OCI-LY7 (cell line): ENCODE measurements around the gene NES. TPM values are rescaled to one million over a fixed set of nuclear protein-coding genes. Genes with fewer than 3 reads are reported as not detected.

Experiments used
- BruUV-seq: library from RNA; stranded (reverse); fragments of 400-500 nt; replicated peaks from 2 replicates; lab custom pipeline; 2021; lab: Mats Ljungman, UMichigan
- CTCF ChIA-PET: fragments of 300-600 bp; sonication (Branson Sonifier 250); formaldehyde crosslinking; loops from one replicate; lab custom pipeline; 2022; ENCODE audit warnings: antibody characterized with exemption; ENCODE audit not compliant: unreplicated experiment; lab: Charles Lee
- POLR2A ChIA-PET: fragments of 300-600 bp; sonication (Branson Sonifier 250); formaldehyde crosslinking; loops from one replicate; lab custom pipeline; 2022; ENCODE audit warnings: antibody characterized with exemption; lab: Charles Lee
- DNase-seq: peaks from one replicate; pipeline ENCODE4 v3.0.0-alpha.2; 2015; ENCODE audit warnings: low spot score
- H2AFZ ChIP-seq: fragments of 200-600 bp; sonication (generic), shearing (Covaris generic); 2 replicates; pipeline ENCODE4 v1.6.1; 2014; ENCODE audit warnings: mild to moderate bottlenecking, antibody characterized with exemption, low read length, moderate library complexity
- H3K27ac ChIP-seq: fragments of 200-600 bp; sonication (generic); 2 replicates; pipeline ENCODE4 v1.5.1; 2014; ENCODE audit warnings: mixed run types, low read depth, mild to moderate bottlenecking, moderate library complexity, low read length, inconsistent platforms; ENCODE audit not compliant: poor library complexity, severe bottlenecking
- H3K36me3 ChIP-seq: fragments of 200-600 bp; sonication (generic); 2 replicates; pipeline ENCODE4 v1.6.1; 2014; ENCODE audit warnings: mild to moderate bottlenecking, antibody characterized with exemption, low read length, moderate library complexity, mixed read lengths; ENCODE audit not compliant: insufficient read depth
- H3K4me1 ChIP-seq: fragments of 200-600 bp; sonication (generic); 2 replicates; pipeline ENCODE4 v1.5.1; 2014; ENCODE audit warnings: mild to moderate bottlenecking, low read length; ENCODE audit not compliant: insufficient read depth, poor library complexity, severe bottlenecking
- H3K4me2 ChIP-seq: fragments of 200-600 bp; sonication (generic); 2 replicates; pipeline ENCODE4 v1.6.1; 2014; ENCODE audit warnings: mild to moderate bottlenecking, low read length
- H3K4me3 ChIP-seq: fragments of 200-600 bp; sonication (generic); 2 replicates; pipeline ENCODE4 v1.5.1; 2014; ENCODE audit warnings: mild to moderate bottlenecking, low read depth, low read length; ENCODE audit not compliant: poor library complexity, severe bottlenecking
- H3K79me2 ChIP-seq: fragments of 200-600 bp; sonication (generic); 2 replicates; pipeline ENCODE4 v1.6.1; 2016; ENCODE audit warnings: low read depth, mild to moderate bottlenecking, low read length, moderate library complexity, mixed read lengths; ENCODE audit not compliant: insufficient read depth
- H3K9me2 ChIP-seq: fragments of 200-600 bp; sonication (generic); 2 replicates; pipeline ENCODE4 v1.6.1; 2016; ENCODE audit warnings: mild to moderate bottlenecking, low read length, mixed read lengths; ENCODE audit not compliant: insufficient read depth
- H3K9me3 ChIP-seq: fragments of 200-600 bp; sonication (generic); 2 replicates; pipeline ENCODE4 v1.6.1; 2014; ENCODE audit warnings: mild to moderate bottlenecking, mixed run types, low read length, mixed read lengths
- H4K20me1 ChIP-seq: fragments of 200-600 bp; sonication (generic); 2 replicates; pipeline ENCODE4 v1.6.1; 2014; ENCODE audit warnings: mild to moderate bottlenecking, antibody characterized with exemption, low read length, moderate library complexity, mixed read lengths; ENCODE audit not compliant: insufficient read depth
- EZH2phosphoT487 ChIP-seq: fragments of 200-600 bp; sonication (generic); IDR thresholded peaks from 2 replicates; pipeline ENCODE4 v1.6.1; 2018; ENCODE audit warnings: low read depth, borderline replicate concordance, mild to moderate bottlenecking, mixed run types, antibody characterized with exemption, low read length, moderate library complexity, mixed read lengths
- intact Hi-C: fragments of 100-400 bp; cut with micrococcal nuclease; formaldehyde crosslinking; loops from one replicate; pipeline ENCODE4 v1.10.0; 2022; ENCODE audit not compliant: unreplicated experiment
- total RNA-seq, 2 experiments: library from RNA; depleted of rRNA in 1 of 2; stranded (reverse); fragments of >200 nt in 1 of 2; shearing (Covaris generic) in 1 of 2; gene quantifications; 2 replicates each; pipeline ENCODE4 v1.2.3, GENCODE V29; 2014 to 2022
- TF ChIP-seq, protein P1 (sequence below): fragments of 200-600 bp; sonication (generic); conservative IDR thresholded peaks from 2 replicates; pipeline ENCODE4 v1.5.1; 2014; ENCODE audit warnings: mild to moderate bottlenecking, antibody characterized with exemption, low read length, moderate library complexity, mixed read lengths

NES gene
- total RNA-seq, 2 experiments from 2014 or later, result not detected

DNA sequence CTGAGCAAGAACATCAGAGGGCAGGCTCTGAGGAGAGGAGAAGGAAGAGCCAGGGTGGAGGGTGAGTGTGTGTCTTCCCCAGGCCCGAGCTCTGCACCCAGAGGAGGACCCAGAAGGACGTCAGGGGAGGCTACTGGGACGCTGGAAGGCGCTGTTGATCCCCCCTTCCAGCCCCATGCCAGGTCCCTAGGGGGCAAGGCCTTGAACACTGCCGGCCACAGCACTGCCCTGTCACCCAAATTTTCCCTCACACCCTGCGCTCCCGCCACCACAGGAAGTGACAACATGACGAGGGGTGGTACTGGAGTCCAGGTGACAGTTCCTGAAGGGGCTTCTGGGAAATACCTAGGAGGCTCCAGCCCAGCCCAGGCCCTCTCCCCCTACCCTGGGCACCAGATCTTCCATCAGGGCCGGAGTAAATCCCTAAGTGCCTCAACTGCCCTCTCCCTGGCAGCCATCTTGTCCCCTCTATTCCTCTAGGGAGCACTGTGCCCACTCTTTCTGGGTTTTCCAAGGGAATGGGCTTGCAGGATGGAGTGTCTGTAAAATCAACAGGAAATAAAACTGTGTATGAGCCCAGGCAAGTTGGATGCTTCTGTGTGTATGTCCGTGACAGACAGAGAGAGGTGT is 18.1 kb downstream of the NES start:
- H4K20me1 ChIP-seq, result no peaks in the 10 kb centered on the region
- POLR2A ChIA-PET, result interaction anchor here (0.5 to 0.9 kb wide), 3 partner anchors 32 to 201 kb away, joined by 3 to 11 read pairs (median 4); no protein-coding TSS in a partner anchor
- DNase-seq, result no peak
- no peaks in the 10 kb centered on the region for H3K36me3 ChIP-seq
- TF ChIP-seq, protein P1, sequence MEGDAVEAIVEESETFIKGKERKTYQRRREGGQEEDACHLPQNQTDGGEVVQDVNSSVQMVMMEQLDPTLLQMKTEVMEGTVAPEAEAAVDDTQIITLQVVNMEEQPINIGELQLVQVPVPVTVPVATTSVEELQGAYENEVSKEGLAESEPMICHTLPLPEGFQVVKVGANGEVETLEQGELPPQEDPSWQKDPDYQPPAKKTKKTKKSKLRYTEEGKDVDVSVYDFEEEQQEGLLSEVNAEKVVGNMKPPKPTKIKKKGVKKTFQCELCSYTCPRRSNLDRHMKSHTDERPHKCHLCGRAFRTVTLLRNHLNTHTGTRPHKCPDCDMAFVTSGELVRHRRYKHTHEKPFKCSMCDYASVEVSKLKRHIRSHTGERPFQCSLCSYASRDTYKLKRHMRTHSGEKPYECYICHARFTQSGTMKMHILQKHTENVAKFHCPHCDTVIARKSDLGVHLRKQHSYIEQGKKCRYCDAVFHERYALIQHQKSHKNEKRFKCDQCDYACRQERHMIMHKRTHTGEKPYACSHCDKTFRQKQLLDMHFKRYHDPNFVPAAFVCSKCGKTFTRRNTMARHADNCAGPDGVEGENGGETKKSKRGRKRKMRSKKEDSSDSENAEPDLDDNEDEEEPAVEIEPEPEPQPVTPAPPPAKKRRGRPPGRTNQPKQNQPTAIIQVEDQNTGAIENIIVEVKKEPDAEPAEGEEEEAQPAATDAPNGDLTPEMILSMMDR, result no peak
- no peak for TF ChIP-seq EZH2phosphoT487
- no peaks in the 10 kb centered on the region for H3K9me3 ChIP-seq
- intact Hi-C loops, result no loop called here
- peaks cover 51% of the 10 kb centered on the region for H3K4me1 ChIP-seq
- no peaks in the 10 kb centered on the region for H3K9me2 ChIP-seq
- no peak overlapping the region for H3K27ac ChIP-seq
- CTCF ChIA-PET, result interaction anchor here (0.6 to 1.9 kb wide), 3 partner anchors 32 to 219 kb away, joined by 3 to 12 read pairs (median 7); no protein-coding TSS in a partner anchor
- no TSS peak for BruUV-seq
- H3K4me2 ChIP-seq, result no peak overlapping the region
- no peak overlapping the region for H2AFZ ChIP-seq
- no peak overlapping the region for H3K4me3 ChIP-seq
- no peaks in the 10 kb centered on the region for H3K79me2 ChIP-seq

- BruUV-seq, result no TSS peak
- no peaks in the 10 kb centered on the region for H4K20me1 ChIP-seq
- POLR2A ChIA-PET, result interaction anchor here (0.8 to 1.5 kb wide), 2 partner anchors 20 to 294 kb away, joined by 3 read pairs; no protein-coding TSS in a partner anchor
These were observed 18.7 kb downstream of the NES start for GRCh38 chr1:156658496-156658895.

More at GRCh38 chr1:156658496-156658895, 18.7 kb downstream of the NES start:
- intact Hi-C loops, result no loop called here
- Histone ChIP-seq H2AFZ (no peak overlapping the region), H3K9me2 (no peaks in the 10 kb centered on the region), H3K4me3 (no peak overlapping the region), H3K9me3 (no peaks in the 10 kb centered on the region), H3K4me1 (peaks cover 46% of the 10 kb centered on the region), H3K4me2 (no peak overlapping the region), H3K79me2 (no peaks in the 10 kb centered on the region), H3K36me3 (no peaks in the 10 kb centered on the region), H3K27ac (no peak overlapping the region)
- DNase-seq, result no peak
- CTCF ChIA-PET, result interaction anchor here (1.0 to 1.9 kb wide), 3 partner anchors 29 to 34 kb away, joined by 4 to 12 read pairs (median 7); no protein-coding TSS in a partner anchor
- TF ChIP-seq EZH2phosphoT487, result no peak
- TF ChIP-seq, protein P1, result no peak
